PC-3 (cell line): ENCODE results near the gene PBXIP1. TPM values are rescaled to one million over a fixed set of nuclear protein-coding genes. Genes with fewer than 3 reads are reported as not detected.

ENCODE experiments used
- ATAC-seq: fragments of 200-7000 bp; cut with Tn5 transposase; 2 replicates; pipeline ENCODE4 v1.9.1; 2020; ENCODE audit warnings: mild to moderate bottlenecking, moderate library complexity
- BruUV-seq: library from RNA; stranded (reverse); fragments of 400-500 nt; replicated peaks from 2 replicates; lab custom pipeline; 2021; lab: Mats Ljungman, UMichigan
- CTCF ChIA-PET: fragments of 300-600 bp; sonication (Branson Sonifier 250); formaldehyde crosslinking; loops from one replicate; lab custom pipeline; 2022; ENCODE audit warnings: antibody characterized with exemption; lab: Charles Lee
- POLR2A ChIA-PET: fragments of 300-600 bp; sonication (Branson Sonifier 250); formaldehyde crosslinking; loops from one replicate; lab custom pipeline; 2022; ENCODE audit warnings: antibody characterized with exemption; ENCODE audit not compliant: unreplicated experiment; lab: Charles Lee
- DNase-seq: peaks from one replicate; pipeline ENCODE4 v3.0.0-alpha.2; 2015
- H2AFZ ChIP-seq: fragments of 300-600 bp; sonication (generic); 2 replicates; pipeline ENCODE4 v1.6.0; 2016; ENCODE audit warnings: antibody characterized with exemption, low read length
- H3F3A ChIP-seq: fragments of 300-600 bp; sonication (generic); one replicate; pipeline ENCODE4 v1.6.0; 2017; ENCODE audit warnings: antibody characterized with exemption, low read length, control low read depth, mild to moderate bottlenecking; ENCODE audit not compliant: unreplicated experiment
- H3K27ac ChIP-seq: fragments of 300-600 bp; sonication (generic); 2 replicates; pipeline ENCODE4 v1.5.1; 2016; ENCODE audit warnings: mild to moderate bottlenecking, low read length
- H3K27me3 ChIP-seq: fragments of 300-600 bp; sonication (generic); 2 replicates; pipeline ENCODE4 v1.6.1; 2016; ENCODE audit warnings: low read length, mixed read lengths
- H3K36me3 ChIP-seq: fragments of 300-600 bp; sonication (generic); 2 replicates; pipeline ENCODE4 v1.6.1; 2016; ENCODE audit warnings: low read depth, mixed run types, low read length, mixed read lengths
- H3K4me1 ChIP-seq: fragments of 300-600 bp; sonication (generic); 2 replicates; pipeline ENCODE4 v1.5.1; 2016; ENCODE audit warnings: low read length; ENCODE audit not compliant: insufficient read depth
- H3K4me2 ChIP-seq: fragments of 300-600 bp; sonication (generic); 2 replicates; pipeline ENCODE4 v1.6.0; 2016; ENCODE audit warnings: low read length
- H3K4me3 ChIP-seq: fragments of 300-600 bp; sonication (generic); 2 replicates; pipeline ENCODE4 v1.5.1; 2016; ENCODE audit warnings: mild to moderate bottlenecking, low read length, mixed read lengths
- H3K79me2 ChIP-seq: fragments of 300-600 bp; sonication (generic); 2 replicates; pipeline ENCODE4 v1.6.1; 2017; ENCODE audit warnings: low read length, mixed read lengths
- H3K9ac ChIP-seq: fragments of 300-600 bp; sonication (generic); 2 replicates; pipeline ENCODE4 v1.6.0; 2016; ENCODE audit warnings: mild to moderate bottlenecking, low read length
- H3K9me2 ChIP-seq: fragments of 300-600 bp; sonication (generic); replicated peaks from 2 replicates; pipeline ENCODE4 v1.6.1; 2016; ENCODE audit warnings: mixed run types, low read length, mixed read lengths
- H3K9me3 ChIP-seq: fragments of 300-600 bp; sonication (generic); 2 replicates; pipeline ENCODE4 v1.6.1; 2016; ENCODE audit warnings: low read length, mixed read lengths
- H4K20me1 ChIP-seq: fragments of 300-600 bp; sonication (generic); 2 replicates; pipeline ENCODE4 v1.6.1; 2016; ENCODE audit warnings: low read length, mixed read lengths
- EZH2 ChIP-seq: fragments of 300-600 bp; sonication (generic); IDR thresholded peaks from one replicate; pipeline ENCODE4 v1.6.1; 2017; ENCODE audit warnings: antibody characterized with exemption, mild to moderate bottlenecking, low read length; ENCODE audit not compliant: unreplicated experiment
- EZH2phosphoT487 ChIP-seq: fragments of 300-600 bp; sonication (generic); IDR thresholded peaks from 2 replicates; pipeline ENCODE4 v1.6.1; 2018; ENCODE audit warnings: mild to moderate bottlenecking, antibody characterized with exemption, low read length, borderline replicate concordance
- intact Hi-C: fragments of 100-400 bp; cut with micrococcal nuclease; formaldehyde crosslinking; loops from 2 replicates; pipeline ENCODE4 v1.9.0; 2023
- total RNA-seq: library from RNA; depleted of rRNA; stranded (reverse); fragments of >200 nt; gene quantifications from 2 replicates; pipeline ENCODE4 v1.2.3, GENCODE V29; 2014
- TF ChIP-seq, protein P1 (sequence below): fragments of 300-600 bp; sonication (generic); conservative IDR thresholded peaks from 2 replicates; pipeline ENCODE4 v1.5.1; 2017; ENCODE audit warnings: antibody characterized with exemption, low read depth, mild to moderate bottlenecking, low read length

The PBXIP1 gene
- total RNA-seq, 1 experiment from 2014 or later = 35.4 TPM

DNA sequence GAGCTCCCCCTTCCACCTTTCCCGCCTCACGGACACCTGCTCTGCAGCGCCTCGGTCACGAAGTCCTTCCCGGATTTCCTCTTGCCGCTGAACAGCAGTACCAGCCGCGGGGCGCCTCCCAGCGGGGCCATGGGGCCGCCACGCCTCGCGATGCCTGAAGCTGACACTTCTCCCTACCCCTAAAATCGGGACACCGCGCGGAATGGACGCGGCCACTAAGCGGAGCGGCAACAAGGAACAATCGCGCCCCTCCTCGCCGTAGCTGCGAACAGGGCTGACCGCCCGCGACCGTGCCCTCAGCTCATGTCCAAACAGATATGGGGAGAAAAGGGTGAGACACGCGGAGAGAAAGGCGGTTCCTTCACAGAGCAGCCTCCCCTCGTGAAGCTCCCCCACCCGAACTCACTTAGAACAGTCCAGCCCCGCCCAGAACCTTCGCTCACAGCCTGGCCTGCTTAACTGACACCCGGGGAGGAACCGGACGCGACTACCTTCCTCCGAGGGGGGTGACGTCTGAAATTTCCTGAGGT lies 19.3 kb downstream of the PBXIP1 start, which contains the start of gene PMVK:
Gene PMVK (minus strand): TSS at position 165 of the 530 bp plus-strand sequence. CDS start 34 bp downstream, at position 131.
- Histone ChIP-seq H3K9ac (peak within 1 kb of the TSS; percentile 91), H3K4me1 (peaks cover 45% of the 10 kb centered on the region), H4K20me1 (no peaks in the 10 kb centered on the region)

DNA sequence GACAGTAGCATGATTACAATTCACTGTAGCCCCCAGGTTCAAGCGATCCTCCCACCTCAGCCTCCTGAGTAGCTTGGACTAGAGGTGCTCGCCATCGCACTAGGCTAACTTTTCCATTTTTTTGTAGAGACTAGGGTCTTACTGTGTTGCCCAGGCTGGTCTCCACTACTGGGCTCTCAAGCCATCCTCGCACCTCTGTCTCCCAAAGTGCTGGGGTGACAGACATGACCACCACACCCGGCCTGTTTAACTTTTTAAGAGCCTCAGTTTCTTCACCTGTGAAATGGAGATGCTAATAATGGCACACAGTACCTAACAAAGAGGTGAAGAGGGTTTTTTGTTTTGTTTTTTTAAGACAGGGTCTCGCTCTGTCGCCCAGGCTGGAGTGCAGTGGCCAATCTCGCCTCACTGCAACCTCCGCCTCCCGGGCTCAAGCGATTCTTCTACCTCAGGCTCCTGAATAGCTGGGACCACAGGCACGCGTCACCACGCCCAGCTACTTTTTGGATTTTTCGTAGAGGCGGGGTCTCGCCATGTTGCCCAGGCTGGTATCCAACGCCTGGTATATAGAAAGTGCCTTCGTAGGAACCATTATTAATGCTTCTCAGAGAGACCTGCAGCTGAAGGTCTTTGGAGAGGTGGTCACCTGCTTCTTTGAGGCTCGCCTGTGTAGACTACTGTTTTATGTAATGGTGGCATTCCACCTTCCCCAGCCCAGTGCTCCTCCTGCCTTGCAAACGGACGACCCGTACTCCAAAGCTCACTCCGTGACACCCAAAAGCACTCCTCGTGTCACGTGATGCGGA lies 19.9 kb downstream of the PBXIP1 start:
- H3K9ac ChIP-seq = peak overlapping the region; percentile 91
- no peaks in the 10 kb centered on the region for H4K20me1 ChIP-seq
- no peaks in the 10 kb centered on the region for H3K9me2 ChIP-seq
- peak overlapping the region; percentile 93 for H3K27ac ChIP-seq
- DNase-seq (no peak), ATAC-seq (no peak)
- H3K79me2 ChIP-seq = peaks cover 15% of the 10 kb centered on the region
- TF ChIP-seq EZH2phosphoT487 (no peak), EZH2 (no peak)
- TF ChIP-seq, protein P1, sequence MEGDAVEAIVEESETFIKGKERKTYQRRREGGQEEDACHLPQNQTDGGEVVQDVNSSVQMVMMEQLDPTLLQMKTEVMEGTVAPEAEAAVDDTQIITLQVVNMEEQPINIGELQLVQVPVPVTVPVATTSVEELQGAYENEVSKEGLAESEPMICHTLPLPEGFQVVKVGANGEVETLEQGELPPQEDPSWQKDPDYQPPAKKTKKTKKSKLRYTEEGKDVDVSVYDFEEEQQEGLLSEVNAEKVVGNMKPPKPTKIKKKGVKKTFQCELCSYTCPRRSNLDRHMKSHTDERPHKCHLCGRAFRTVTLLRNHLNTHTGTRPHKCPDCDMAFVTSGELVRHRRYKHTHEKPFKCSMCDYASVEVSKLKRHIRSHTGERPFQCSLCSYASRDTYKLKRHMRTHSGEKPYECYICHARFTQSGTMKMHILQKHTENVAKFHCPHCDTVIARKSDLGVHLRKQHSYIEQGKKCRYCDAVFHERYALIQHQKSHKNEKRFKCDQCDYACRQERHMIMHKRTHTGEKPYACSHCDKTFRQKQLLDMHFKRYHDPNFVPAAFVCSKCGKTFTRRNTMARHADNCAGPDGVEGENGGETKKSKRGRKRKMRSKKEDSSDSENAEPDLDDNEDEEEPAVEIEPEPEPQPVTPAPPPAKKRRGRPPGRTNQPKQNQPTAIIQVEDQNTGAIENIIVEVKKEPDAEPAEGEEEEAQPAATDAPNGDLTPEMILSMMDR = no peak
- H3K27me3 ChIP-seq = no peaks in the 10 kb centered on the region
- CTCF ChIA-PET = interaction anchor here (1.0 to 1.1 kb wide), 2 partner anchors 82 to 149 kb away, joined by 3 to 8 read pairs; no protein-coding TSS in a partner anchor
- H3K4me1 ChIP-seq = peaks cover 49% of the 10 kb centered on the region
- peak overlapping the region; percentile 67 for H3K4me3 ChIP-seq
- peak overlapping the region; percentile 83 for H3K4me2 ChIP-seq
- no peaks in the 10 kb centered on the region for H3K9me3 ChIP-seq
- H3F3A ChIP-seq = peaks cover 7% of the 10 kb centered on the region
- intact Hi-C loops = loop anchor here (2.0 to 5.0 kb wide), 4 partner anchors 29 to 377 kb away; partner anchors contain the start of genes ADAR and UBE2Q1
- H3K36me3 ChIP-seq = no peaks in the 10 kb centered on the region
- POLR2A ChIA-PET = interaction anchor here (0.5 to 0.6 kb wide), 4 partner anchors 27 to 758 kb away, joined by 3 to 14 read pairs (median 4); partner anchors contain the start of gene UBE2Q1
- TSS peak; percentile 72 for BruUV-seq
- peak overlapping the region; percentile 85 for H2AFZ ChIP-seq

More for the DNA sequence above, 19.3 kb downstream of the PBXIP1 start, which contains the start of gene PMVK:
- CTCF ChIA-PET = interaction anchor here (1.0 to 1.1 kb wide), 2 partner anchors 81 to 148 kb away, joined by 3 to 8 read pairs; no protein-coding TSS in a partner anchor
- H3K27me3 ChIP-seq = no peaks in the 10 kb centered on the region
- H3K4me2 ChIP-seq = peak within 1 kb of the TSS; percentile 83
- H3K4me3 ChIP-seq = peak within 1 kb of the TSS; percentile 67
- H3K27ac ChIP-seq = peak within 1 kb of the TSS; percentile 93
- ATAC-seq (peak; percentile 72), DNase-seq (peak; percentile 94)
- H3K9me3 ChIP-seq = no peaks in the 10 kb centered on the region
- H2AFZ ChIP-seq = peak within 1 kb of the TSS; percentile 85
- no peaks in the 10 kb centered on the region for H3K9me2 ChIP-seq
- H3K79me2 ChIP-seq = peaks cover 15% of the 10 kb centered on the region
- POLR2A ChIA-PET = interaction anchor here (0.5 to 0.6 kb wide), 3 partner anchors 28 to 758 kb away, joined by 3 to 9 read pairs (median 4); no protein-coding TSS in a partner anchor
- TF ChIP-seq EZH2phosphoT487 (no peak), EZH2 (no peak)
- TF ChIP-seq, protein P1 = peak; percentile 53
- intact Hi-C loops = loop anchor here (1.0 to 5.0 kb wide), 5 partner anchors 30 to 378 kb away; partner anchors contain the start of genes ADAR, CKS1B and UBE2Q1
- no peaks in the 10 kb centered on the region for H3K36me3 ChIP-seq
- no TSS peak for BruUV-seq
- H3F3A ChIP-seq = peaks cover 7% of the 10 kb centered on the region
